ELF-1 (cell line): ENCODE data around the gene PTDSS2.
A peak's percentile ranks its signal among the peaks of the same experiment; 100 is the strongest.

Experiments
- DNase-seq: peaks from one replicate; pipeline ENCODE4 v3.0.0-alpha.2; 2016; ENCODE audit warnings: low read depth, low spot score

Gene PTDSS2

GRCh38 chr11:530960-531831 is 81.1 kb downstream of the PTDSS2 start:
- no peak for DNase-seq

GRCh38 chr11:531919-532526 is 81.9 kb downstream of the PTDSS2 start:
- DNase-seq, result no peak

GRCh38 chr11:532527-532985 is 82.5 kb downstream of the PTDSS2 start:
- DNase-seq, result no peak

DNA sequence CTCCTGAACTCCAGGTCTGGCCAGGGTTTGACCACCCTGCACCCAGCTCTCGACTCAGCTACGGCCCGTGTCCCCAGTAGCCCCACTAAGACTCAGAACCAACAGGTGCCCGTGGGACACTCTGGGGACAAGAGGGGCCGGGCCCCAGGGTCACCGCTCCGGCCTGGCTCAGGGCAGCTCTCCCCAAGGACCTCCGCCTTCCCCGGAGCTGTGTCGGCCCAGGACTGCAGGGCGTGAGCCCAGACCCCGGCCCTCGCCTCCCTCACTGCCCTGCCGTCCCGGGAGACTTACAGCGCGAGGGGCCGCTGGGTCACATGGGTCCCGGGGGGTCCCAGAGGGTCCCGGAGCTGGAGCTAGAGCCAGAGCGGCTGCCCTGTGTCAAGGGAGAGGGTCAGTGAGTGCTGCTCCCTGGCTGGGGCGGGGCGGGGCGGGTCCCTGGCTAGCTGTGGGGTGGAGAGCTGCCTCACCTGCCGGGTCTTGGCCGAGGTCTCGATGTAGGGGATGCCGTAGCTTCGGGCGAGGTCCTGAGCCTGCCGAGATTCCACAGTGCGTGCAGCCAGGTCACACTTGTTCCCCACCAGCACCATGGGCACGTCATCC is 83.0 kb downstream of the PTDSS2 start:
- no peak for DNase-seq

GRCh38 chr11:533586-534395 is 83.7 kb downstream of the PTDSS2 start:
- DNase-seq, result no peak

DNA sequence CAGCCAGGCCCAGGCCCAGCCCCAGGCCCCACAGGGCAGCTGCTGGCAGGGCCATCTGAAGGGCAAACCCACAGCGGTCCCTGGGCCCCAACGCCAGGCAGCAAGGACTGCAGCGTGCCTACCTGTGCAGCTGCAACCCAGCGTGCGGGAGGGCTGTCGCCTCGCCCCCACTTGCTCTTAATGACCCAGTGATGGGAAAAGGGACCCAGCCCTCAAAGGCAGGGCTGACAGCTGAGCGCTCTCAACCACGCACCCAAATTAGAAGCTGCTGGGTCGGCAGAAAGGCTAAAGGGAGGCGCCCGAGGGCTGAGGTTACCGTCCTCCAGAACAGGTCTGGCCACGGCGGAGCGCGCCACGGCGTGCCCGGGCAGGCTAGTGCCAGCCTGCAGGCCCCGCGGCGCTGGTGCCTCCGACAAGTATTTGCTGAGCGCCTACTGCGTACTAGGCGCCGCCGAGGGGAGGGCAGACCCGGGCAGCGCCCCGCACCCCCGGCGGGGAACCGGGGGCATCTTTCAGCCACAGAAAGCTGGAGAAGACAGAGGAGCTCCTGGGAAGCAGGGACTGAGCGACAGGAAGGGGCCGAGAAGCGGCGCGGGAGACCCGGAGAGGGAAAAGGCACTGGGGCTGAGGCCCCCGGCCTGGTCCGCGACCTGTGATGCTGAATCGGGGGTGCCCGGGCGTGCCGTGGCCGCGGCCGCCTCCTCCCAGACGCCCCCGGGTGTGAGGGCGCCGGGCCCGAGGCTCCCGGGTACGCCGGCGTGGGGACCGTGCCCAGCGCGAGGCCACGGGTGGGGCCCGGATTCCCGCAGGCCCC is 84.5 kb downstream of the PTDSS2 start:
- peak; percentile 55 for DNase-seq

- no peak for DNase-seq
Observed at GRCh38 chr11:535210-535518, 85.1 kb downstream of the PTDSS2 start.

- peak; percentile 95 for DNase-seq
Observed at GRCh38 chr11:535519-536454, 85.7 kb downstream of the PTDSS2 start, which contains the start of gene HRAS. Gene HRAS, minus strand, starts transcription at chr11:535576.

- peak; percentile 90 for DNase-seq
Observed at GRCh38 chr11:536841-537621, 87.0 kb downstream of the PTDSS2 start, which contains the start of gene LRRC56. Gene LRRC56, plus strand, starts transcription at chr11:537527. Its CDS starts 3,158 bp downstream, at chr11:540685.

DNA sequence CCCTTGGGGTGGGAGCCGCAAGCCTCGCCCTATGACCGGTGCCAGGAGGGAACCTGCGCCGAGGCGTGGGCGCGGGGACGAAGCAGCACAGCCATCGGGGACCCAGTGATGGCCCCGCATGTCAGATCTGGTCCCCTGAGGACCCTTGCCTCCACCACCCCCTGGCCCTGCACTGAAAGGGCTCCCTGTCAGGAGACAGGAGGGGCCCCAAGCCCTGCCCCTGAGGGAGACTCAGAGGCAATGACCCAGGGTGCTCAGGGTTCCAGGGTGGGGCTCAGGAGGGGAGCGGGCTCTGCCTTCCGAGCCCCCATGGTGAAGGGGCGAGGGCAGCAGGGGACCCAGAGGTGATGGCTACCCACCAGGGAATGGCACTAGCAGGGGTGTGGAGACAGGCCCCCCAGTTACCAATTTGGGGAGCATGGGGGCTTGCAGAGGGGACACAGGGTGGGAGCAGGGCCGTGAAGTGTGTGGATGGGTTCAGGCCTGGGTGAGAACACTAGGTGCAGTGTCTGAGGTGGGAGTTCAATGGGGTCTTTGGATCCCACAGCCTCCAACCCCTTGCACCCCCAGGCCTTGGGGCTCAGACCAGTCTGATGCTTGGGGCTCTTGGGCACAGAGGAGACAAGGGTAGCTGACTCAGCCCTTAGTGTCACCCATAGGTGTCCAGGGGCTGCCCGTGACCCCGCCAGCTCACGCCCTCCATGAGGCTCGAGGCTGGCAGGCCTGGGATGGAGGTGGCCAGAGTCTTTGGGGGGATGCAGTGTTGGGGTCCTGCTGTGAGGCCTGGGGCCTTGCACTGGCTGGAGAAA is 87.7 kb downstream of the PTDSS2 start:
- DNase-seq, result no peak

DNA sequence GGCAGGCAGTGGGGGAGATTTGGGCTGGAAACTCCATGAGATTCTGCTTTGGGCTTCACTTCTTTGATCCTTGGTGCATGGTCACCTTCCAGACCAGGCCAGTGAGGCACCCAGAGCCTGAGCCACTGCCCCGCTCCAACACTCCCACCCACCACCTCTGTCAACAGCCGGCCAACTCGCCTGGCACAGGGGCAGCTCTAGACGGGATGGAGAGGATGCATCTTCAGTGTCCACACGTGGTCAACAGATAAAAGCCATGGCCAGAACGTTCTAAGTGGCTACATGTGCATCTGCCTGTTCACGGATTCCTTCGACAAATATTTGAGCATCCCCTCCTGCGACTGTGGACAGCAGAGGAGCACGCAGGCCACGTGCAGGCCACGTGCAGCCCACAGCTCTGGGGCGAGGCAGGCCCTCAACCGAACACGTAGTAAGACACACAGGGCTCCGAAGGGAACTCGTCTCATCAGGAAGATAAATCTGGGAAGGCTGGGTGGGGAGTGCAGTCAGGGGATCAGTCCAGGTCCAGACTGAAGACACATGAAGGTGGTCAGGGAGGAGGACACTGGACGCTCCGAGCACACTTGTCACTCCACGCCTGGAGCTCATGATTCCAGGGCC is 88.5 kb downstream of the PTDSS2 start:
- DNase-seq, result no peak

- DNase-seq, result no peak
Observed at GRCh38 chr11:539971-540481, 89.9 kb downstream of the PTDSS2 start.
